GM12875 (cell line): ENCODE data around the gene ANKHD1.
"Not testable (repeated sequence)": the region's sequence is repeated elsewhere in the genome, so short reads cannot be mapped to it uniquely, and the experiment has no call there.

Experiments
- H3K4me3 ChIP-seq: one replicate; pipeline ENCODE4 v1.5.1; 2011; ENCODE audit warnings: low read depth, low read length, control low read depth
- CTCF ChIP-seq: IDR thresholded peaks from 2 replicates; pipeline ENCODE4 v1.5.1; 2011; ENCODE audit warnings: low read depth, mild to moderate bottlenecking, control low read depth, inconsistent platforms, low read length, moderate library complexity, borderline replicate concordance; ENCODE audit not compliant: insufficient read depth

ANKHD1 gene

GRCh38 chr5:140481758-140482157, 80.1 kb downstream of the ANKHD1 start:
- no peak for TF ChIP-seq CTCF
- no peak overlapping the region for H3K4me3 ChIP-seq

GRCh38 chr5:140483055-140483454, 81.4 kb downstream of the ANKHD1 start:
- no peak for TF ChIP-seq CTCF

GRCh38 chr5:140488141-140488540, 86.5 kb downstream of the ANKHD1 start:
- not testable (repeated sequence) for H3K4me3 ChIP-seq

More at GRCh38 chr5:140483055-140483454, 81.4 kb downstream of the ANKHD1 start:
- H3K4me3 ChIP-seq, result no peak overlapping the region

GRCh38 chr5:140488914-140489313, 87.3 kb downstream of the ANKHD1 start:
- no peak for TF ChIP-seq CTCF
- no peak overlapping the region for H3K4me3 ChIP-seq

- TF ChIP-seq CTCF, result no peak
- no peak overlapping the region for H3K4me3 ChIP-seq
Measured at GRCh38 chr5:140497897-140498296, 96.3 kb downstream of the ANKHD1 start.

- no peak overlapping the region for H3K4me3 ChIP-seq
- no peak for TF ChIP-seq CTCF
Measured at GRCh38 chr5:140498591-140498990, 97.0 kb downstream of the ANKHD1 start.

- H3K4me3 ChIP-seq, result no peak overlapping the region
- no peak for TF ChIP-seq CTCF
Measured at GRCh38 chr5:140502834-140503233, 101.2 kb downstream of the ANKHD1 start.

GRCh38 chr5:140509898-140510297, 108.3 kb downstream of the ANKHD1 start:
- H3K4me3 ChIP-seq, result no peak overlapping the region
- no peak for TF ChIP-seq CTCF
